Activated CD8-positive, alpha-beta memory T cell treated with anti-CD3 and anti-CD28 coated beads, Interleukin-2, amount 50 U/mL, for 24 hours (primary cell): Measurements from ENCODE around the gene MEIG1.
A peak's percentile ranks its signal among the peaks of the same experiment; 100 is the strongest.
"Not testable (repeated sequence)": the region's sequence is repeated elsewhere in the genome, so short reads cannot be mapped to it uniquely, and the experiment has no call there.

ENCODE experiments used
- DNase-seq: peaks from one replicate; pipeline ENCODE4 v3.0.0-alpha.2; 2020; ENCODE audit errors: extremely low read depth

Gene MEIG1

DNA sequence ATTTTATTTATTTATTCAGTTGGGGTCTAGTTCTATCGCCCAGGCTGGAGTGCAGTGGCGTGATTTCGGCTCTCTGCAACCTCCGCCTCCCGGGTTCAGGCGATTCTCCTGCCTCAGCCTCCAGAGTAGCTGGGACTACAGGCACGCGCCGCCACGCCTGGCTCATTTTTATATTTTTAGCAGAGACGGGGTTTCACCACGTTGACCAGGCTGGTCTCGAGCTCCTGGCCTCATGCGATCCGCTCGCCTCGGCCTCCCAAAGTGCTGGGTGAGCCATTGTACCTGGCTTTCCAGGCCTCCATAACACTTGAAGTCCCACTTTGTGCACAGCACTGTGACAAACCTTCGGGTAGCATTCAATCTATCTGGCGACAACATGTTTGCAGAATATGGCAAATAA, 4.3 kb upstream of the MEIG1 start:
- DNase-seq = no peak

DNA sequence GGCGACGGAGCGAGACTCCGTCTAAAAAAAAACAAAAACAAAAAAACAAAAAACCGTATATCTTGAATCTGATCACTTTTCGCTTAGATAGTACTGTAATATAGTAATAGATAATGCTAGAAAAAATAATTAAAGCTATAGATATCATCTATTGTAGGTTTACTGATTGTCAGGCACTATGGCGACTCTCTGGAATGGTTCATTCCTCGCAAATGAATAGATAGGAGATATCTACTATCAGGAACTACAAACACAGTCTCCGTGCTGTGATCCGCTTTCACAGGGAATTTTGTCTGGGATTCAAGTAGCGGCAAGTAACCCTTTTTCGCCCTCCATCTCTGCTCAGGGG, 342 bp upstream of the MEIG1 start:
- no peak for DNase-seq

DNA sequence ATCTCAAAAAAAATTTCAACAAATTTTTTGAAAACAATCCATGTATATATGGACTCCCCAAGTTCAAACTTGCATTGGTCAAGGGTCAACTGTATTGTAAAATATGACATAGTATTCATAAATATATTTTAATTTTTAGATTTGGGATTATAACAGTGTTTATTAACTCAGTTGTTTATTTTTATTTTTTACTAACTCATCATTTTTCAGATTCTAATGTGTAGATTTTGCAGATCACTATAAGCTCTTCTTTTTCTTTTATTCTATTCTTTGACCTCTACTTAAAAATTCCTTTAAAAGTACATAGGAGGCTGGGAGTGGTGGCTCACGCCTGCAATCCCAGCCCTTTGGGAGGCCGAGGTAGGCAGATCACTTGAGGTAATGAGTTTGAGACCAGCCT, 8.7 kb downstream of the MEIG1 start:
- DNase-seq = no peak

DNA sequence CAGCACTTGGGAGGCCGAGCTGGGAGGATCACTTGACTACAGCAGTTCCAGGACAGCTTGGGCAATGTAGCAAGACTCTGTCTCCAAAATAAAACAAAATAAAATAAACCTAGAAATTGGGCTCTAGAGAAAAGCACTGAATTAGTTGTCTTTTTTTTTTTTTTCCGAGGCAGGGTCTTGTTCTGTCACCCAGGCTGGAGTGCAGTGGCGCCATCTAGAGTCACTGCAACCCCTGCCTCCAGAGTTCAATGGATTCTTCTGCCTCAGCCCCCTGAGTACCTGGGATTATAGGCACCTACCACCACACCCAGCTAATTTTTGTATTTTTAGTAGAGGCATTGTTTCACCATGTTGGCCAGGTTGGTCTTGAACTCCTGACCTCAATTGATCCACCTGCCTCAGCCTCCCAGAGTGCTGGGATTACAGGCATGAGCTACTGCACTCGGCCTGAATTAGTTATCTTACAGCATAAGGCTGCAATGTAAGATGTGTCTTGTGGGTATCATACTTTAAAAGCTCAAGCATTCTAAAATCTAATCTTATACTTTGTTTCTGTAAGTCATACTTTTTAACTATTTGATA, 12.8 kb downstream of the MEIG1 start:
- DNase-seq = no peak

DNA sequence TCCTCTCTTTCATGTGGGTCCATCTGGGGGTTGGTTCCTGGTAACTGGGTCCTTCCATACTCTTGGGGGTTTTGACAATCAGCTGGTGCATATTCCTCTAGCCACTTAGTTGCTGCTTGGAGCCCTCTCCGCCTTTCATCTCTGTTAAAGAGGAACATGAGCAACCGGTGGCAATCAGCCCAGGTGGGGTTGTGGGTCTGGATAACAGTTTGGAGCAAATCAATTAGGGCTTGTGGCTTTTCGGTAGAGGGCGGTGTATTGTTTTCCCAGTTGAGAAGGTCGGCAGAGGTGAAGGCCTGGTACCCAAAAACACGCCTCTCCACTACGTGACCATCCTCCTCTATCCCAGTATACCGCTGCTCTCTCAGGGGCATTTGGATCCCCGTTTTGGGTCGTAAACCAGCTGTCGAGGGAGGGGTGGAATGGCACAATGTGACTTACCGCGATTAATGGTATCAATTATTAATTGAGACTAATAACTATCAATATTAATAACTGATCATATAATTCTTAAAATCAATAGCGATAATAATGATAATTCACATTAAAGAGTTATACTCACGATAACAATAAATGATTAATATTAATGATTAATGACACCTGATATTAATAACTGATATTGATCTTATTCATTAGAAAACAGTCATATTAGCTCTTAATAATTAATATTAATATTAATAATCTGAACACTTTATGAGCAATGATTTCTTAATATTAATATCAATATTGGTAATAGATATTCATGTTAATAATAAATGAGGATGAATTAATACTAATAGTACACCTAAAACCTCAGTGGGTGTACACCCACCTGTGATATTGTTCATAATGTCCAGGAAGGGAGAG, 15.2 kb downstream of the MEIG1 start:
- DNase-seq = not testable (repeated sequence)

DNA sequence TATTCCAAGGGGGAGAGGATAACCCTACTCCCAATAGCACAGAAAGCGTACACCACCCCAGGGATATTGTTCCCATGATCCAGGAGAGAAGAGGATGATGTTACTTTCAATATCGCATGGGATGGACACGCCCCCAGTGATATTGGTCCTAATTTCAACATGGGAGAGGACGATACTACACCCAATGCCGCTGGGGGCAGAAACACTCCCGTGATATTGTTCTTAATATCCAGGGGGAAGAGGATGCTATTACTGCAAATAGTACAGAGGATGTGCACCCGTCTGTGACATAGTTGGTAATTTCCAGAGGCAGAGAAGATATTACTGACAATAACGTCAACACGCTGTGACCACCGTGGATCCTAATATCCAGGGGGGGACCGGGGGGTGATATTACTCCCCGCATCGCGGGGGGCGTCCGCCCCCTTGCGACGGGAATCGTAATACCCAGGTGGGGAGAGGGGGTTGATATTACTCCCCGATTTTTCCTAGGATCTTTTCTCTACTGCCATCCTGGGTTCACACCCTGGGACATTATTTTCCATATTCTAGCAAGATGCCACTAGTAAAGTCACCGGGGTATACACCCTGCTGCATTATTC, 16.6 kb downstream of the MEIG1 start:
- DNase-seq = no peak

DNA sequence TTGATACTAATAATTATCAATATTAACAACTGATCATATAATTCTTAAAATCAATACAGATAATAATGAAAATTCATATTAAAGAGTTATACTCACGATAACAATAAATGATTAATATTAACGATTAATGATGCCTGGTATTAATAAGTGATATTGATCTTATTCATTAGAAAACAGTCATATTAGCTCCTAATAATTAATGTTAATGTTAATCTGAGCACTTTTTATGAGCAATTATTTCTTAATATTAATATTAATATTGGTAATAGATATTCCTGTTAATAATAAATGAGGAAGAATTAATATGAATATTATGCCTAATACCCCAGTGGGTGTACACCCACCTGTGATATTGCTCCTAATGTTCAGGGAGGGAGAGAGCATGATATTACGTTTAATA, 23.6 kb downstream of the MEIG1 start:
- no peak for DNase-seq

DNA sequence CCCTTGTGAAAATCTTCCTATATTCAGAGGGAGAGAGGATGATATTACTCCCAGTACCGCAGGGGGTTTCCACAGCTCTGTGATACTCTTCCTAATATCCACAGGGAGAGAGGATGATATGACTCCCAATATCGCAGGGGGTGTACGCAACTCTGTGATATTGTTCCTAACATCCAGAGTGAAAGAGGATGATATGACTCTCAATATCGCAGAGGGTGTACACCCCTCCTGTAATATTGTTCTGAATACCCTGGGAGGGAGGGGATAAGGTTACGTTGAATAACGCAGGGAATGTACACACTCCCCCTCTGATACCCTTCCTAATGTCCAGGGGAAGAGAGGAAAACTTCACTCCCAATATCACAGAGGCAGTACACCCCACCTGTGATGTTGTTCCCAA, 30.4 kb downstream of the MEIG1 start:
- not testable (repeated sequence) for DNase-seq

DNA sequence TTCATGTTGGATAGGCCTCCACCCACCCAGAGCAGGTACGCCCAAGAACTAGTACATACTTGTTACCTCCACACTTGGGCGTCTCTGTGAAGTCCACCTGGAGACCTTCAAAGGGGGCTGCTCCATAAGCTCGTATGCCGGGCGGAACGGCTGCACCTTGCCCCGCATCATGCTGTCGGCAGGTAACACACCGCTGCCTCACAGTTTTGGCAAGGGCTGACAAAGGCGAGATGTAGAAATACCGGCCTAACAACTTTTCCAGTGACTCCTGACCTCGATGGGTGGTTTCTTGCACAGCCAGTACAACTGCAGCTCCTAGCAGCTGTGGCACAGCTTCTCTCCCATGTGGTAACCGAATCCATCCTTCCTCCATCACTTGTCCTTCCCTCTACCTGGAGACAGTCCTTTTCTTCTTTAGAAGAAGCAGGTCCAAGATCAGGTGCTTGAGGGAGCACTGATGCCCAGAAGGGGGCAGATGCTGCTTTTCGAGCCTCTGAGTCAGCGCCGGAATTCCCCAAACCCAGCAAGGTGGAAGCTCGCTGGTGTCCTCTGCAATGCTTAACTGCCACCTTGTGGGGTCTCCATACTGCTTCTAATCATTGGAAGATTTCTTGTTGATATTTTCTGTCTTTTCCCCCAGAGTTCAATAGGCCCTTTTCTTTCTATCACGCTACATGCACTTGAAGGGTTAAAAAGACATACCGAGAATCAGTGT, 32.0 kb downstream of the MEIG1 start:
- DNase-seq = peak; percentile 30

DNA sequence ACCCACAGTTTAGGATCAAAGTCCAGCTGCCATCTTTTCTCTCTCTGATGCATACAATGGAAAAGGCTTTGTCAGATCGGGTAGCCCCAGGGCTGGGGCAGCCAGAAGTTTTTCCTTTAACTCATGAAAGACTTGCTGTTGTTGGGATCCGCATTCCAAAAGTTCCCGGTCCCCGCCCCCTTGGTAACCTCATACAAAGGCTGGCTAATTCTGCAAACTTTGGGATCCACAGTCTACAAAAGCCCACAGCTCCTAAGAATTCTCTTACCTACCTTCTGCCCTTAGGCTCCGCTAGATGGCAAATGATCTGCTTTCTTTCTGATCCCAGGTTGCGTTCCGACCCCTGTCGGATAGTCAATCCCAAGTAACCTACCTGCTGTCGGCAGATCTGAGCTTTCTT, 33.1 kb downstream of the MEIG1 start:
- DNase-seq = not testable (repeated sequence)

DNA sequence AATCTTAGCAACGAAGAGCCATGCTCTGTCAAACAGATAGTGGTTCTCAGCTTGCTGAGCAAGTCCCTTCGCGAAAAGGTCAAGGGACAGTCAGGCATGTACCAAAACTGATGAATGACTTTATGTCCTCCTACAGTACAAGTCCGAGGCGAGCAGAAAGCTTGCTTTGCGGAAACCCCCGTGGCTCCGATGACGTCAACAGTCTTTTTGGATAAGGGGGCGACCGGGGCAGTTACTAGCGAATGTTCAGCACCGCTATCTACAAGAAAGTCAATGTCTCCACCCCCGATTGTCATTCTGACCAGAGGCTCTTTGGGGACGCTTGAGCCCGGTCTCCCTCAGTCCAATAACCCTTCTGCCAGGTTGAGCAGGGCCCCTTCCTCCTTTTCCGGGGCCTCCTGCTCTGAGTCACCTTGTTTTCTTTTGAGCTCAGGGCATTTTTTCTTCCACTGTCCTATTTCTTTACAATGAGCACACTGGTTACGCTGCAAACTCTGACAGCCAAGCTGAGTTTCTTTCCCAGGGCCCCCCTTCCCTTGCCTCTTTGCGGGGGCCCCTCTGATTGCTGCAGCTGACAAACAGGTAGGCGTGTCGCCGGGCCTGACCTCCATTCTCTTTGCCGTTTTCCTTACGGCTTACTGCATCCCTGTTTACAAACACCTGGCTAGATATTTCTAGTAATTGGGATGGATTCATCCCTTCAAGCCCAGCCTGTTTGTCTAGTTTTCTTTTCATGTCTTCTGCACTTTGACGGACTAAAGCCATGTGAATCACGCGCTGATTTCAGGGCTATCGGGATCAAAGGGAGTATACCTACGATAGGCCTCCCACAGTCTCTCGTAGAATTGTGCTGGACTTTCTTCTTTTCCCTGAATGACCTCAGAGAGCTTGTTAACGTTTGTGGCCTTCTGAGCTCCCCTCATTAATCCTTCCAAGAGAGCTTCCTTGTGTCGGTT, 34.6 kb downstream of the MEIG1 start:
- not testable (repeated sequence) for DNase-seq

DNA sequence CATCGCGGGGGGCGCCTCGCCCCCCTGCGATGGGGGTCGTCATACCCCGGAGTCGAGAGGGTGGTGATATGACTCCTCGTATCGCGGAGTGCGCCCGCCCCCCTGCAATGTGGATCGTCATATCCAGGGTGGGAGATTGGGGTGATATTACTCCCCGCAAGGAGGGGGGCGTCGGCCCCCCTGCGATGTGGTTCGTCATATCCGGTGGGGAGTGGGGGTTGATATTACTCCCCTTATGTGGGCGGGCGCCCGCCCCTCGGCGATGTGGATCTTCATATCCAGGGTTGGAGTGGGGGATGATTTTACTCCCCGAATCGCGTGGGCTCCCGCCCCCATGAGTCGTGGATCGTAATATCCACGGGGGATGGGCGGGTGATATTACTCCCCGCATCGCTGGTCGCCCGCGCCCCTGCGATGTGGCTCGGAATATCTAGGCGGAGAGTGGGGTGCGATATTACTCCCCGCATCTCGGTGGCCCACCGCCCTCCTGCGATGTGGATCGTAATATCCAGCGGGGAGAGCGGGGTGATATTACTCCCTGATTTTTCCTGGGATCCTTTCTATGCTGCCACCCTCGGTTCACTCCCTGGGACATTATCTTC, 36.9 kb downstream of the MEIG1 start:
- no peak for DNase-seq

DNA sequence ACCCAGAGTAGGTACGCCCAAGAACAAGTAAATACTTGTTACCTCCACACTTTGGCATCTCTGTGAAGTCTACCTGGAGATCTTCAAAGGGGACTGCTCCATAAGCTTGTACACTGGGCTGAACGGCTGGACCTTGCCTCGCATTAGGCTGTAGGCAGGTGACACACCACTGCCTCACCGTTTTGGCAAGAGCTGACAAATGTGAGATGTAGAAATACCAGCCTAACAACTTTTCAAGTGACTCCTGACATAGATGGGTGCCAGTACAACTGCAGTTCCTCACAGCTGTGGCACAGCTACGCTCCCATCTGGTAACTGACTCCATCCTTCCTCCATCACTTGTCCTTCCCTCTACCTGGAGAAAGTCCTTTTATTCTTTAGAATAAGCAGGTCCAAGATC, 54.3 kb downstream of the MEIG1 start:
- DNase-seq = not testable (repeated sequence)

DNA sequence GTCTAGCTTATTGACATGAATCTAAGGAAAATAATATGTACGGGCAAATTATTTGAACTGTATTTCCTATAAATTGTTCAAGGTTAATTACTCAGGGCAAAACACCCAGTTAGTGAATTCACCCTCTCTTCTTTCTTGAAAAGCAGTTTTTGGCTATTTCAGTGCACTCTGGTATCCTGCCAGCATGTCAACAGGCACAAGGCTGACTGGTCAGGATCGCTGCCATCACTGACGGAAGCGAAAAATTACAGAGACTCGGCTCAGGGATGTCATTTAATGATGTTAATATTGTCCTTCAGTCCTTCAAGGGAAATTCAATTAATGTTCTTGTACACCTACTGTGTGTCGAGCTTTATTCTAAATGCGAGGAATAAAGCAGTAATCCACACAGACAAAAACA, 56.3 kb downstream of the MEIG1 start:
- no peak for DNase-seq

DNA sequence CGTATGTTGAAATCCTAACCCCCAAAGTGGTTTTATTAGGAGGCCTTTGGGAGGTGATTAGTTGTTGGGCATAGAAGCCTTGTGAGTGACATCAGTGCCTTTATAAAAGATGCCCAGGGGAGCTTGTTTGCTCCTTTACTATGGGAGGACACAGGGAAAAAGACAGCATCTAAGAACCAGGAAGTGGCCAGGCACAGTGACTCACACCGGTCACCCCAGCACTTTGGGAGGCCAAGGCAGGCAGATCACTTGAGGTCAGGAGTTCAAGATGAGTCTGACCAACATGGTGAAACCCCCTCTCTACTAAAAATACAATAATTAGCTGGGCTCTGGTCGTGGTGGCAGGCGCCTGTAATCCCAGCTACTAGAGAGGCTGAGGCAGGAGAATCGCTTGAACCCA, 61.8 kb downstream of the MEIG1 start:
- not testable (repeated sequence) for DNase-seq
